CD4-positive, alpha-beta T cell treated with Interleukin-4 for 4 hours (primary cell): Measurements from ENCODE around the gene CYB5A.
A peak's percentile ranks its signal among the peaks of the same experiment; 100 is the strongest.
"Not testable (repeated sequence)": the region's sequence is repeated elsewhere in the genome, so short reads cannot be mapped to it uniquely, and the experiment has no call there.

Experiments
- DNase-seq: peaks from one replicate; pipeline ENCODE4 v3.0.0-alpha.2; 2020

CYB5A gene

GRCh38 chr18:74291771-74292540, at the start of gene CYB5A:
Gene CYB5A (minus strand): TSS chr18:74291963. CDS start chr18:74291875, 88 bp downstream.
- peak; percentile 98 for DNase-seq

GRCh38 chr18:74337912-74338309, 46.1 kb upstream of the CYB5A start:
- DNase-seq, result no peak

- no peak for DNase-seq
These were observed 45.6 kb upstream of the CYB5A start for GRCh38 chr18:74337155-74337911.

- DNase-seq, result no peak
These were observed 44.9 kb upstream of the CYB5A start for GRCh38 chr18:74336656-74337055.

GRCh38 chr18:74334242-74334893, 42.6 kb upstream of the CYB5A start:
- DNase-seq, result no peak

- DNase-seq, result no peak
These were observed 41.3 kb upstream of the CYB5A start for GRCh38 chr18:74333091-74333490.

GRCh38 chr18:74331404-74331803, 39.6 kb upstream of the CYB5A start:
- DNase-seq, result no peak

- DNase-seq, result no peak
These were observed 38.0 kb upstream of the CYB5A start for GRCh38 chr18:74329688-74330205.

- no peak for DNase-seq
These were observed 36.4 kb upstream of the CYB5A start for GRCh38 chr18:74328206-74328605.

- DNase-seq, result not testable (repeated sequence)
These were observed 35.0 kb upstream of the CYB5A start for GRCh38 chr18:74326791-74327190.

- no peak for DNase-seq
These were observed 34.5 kb upstream of the CYB5A start for GRCh38 chr18:74326231-74326630.

GRCh38 chr18:74316257-74317170, 24.8 kb upstream of the CYB5A start:
- DNase-seq, result no peak

- DNase-seq, result no peak
These were observed 23.9 kb upstream of the CYB5A start, which contains the start of gene C18orf63 for GRCh38 chr18:74315464-74316256. Gene C18orf63 (plus strand): TSS chr18:74315839. CDS start chr18:74317866, 2,027 bp downstream.

- DNase-seq, result no peak
These were observed 23.1 kb upstream of the CYB5A start for GRCh38 chr18:74314759-74315463.

GRCh38 chr18:74311000-74311399, 19.2 kb upstream of the CYB5A start:
- DNase-seq, result no peak

- peak; percentile 13 for DNase-seq
These were observed 18.6 kb upstream of the CYB5A start for GRCh38 chr18:74310411-74310810.

GRCh38 chr18:74303936-74304335, 12.2 kb upstream of the CYB5A start:
- DNase-seq, result no peak

- no peak for DNase-seq
These were observed 11.5 kb upstream of the CYB5A start for GRCh38 chr18:74303306-74303705.

GRCh38 chr18:74299746-74300145, 8.0 kb upstream of the CYB5A start:
- DNase-seq, result no peak

- DNase-seq, result no peak
These were observed 7.4 kb upstream of the CYB5A start for GRCh38 chr18:74299162-74299561.

- no peak for DNase-seq
These were observed 2.8 kb upstream of the CYB5A start for GRCh38 chr18:74294526-74294925.
